WI38 (cell line): ENCODE data around the gene GPR149.

Experiments used
- H3K4me3 ChIP-seq: 2 replicates; pipeline ENCODE4 v1.5.1; 2011; ENCODE audit warnings: low read depth, mild to moderate bottlenecking, control low read depth, low read length
- CTCF ChIP-seq: IDR thresholded peaks from 2 replicates; pipeline ENCODE4 v1.5.1; 2012; ENCODE audit warnings: low read depth, mild to moderate bottlenecking, control low read depth, low read length

GPR149 gene

GRCh38 chr3:154294016-154294415, 136.0 kb downstream of the GPR149 start:
- no peak for TF ChIP-seq CTCF
- H3K4me3 ChIP-seq = no peak overlapping the region

- no peak for TF ChIP-seq CTCF
These were observed 139.8 kb downstream of the GPR149 start for GRCh38 chr3:154290187-154290586.

More at GRCh38 chr3:154290187-154290586, 139.8 kb downstream of the GPR149 start:
- H3K4me3 ChIP-seq = no peak overlapping the region
